ENCODE results near the gene ASCL5. TPM values are rescaled to one million over a fixed set of nuclear protein-coding genes. Genes with fewer than 3 reads are reported as not detected.

Gene ASCL5
- total RNA-seq, 1 experiment from 2014 or later, result 0.15 TPM

DNA sequence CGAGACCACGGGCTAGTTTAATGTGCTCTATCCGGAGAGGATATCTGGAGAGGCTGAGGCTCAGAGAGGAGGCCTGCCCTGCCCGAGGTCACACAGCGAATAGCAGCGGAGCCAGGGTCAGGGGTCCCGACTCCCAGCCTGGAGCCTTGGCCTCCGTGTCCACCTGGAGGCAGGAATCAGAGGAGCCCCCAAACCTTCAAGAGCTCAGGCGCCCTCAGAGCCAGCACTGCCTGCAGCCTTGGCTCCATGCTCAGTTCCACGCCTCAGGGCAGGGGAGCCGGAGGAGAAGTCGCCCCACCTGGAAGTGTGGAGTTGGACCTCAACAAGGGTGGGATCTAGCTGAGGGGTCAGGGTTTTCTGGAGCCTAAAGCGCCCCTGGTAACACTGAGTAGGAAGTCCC is 2.0 kb upstream of the ASCL5 start:
- no peaks in the 10 kb centered on the region for H3K79me1 ChIP-seq (ENCODE audit: insufficient read depth, low read depth, low read length, poor library complexity, severe bottlenecking)
- no peak overlapping the region for H2AK5ac ChIP-seq (ENCODE audit: insufficient read length, low read length)
- peaks cover 2 to 10% (median 3%) of the 10 kb centered on the region in 3 experiments for H3K36me3 Mint-ChIP-seq (ENCODE audit: insufficient read depth in 1 of 3, low read depth in 3 of 3)
- H3K23me2 ChIP-seq (ENCODE audit: insufficient read length, low read depth, low read length, poor library complexity, severe bottlenecking), result no peaks in the 10 kb centered on the region
- no peak overlapping the region for H3K27ac ChIP-seq (ENCODE audit: insufficient read length, low read depth, low read length)
- no peaks in the 10 kb centered on the region; a peak in 1 of 5 replicates for H3K9me3 Mint-ChIP-seq
- H4K91ac ChIP-seq (ENCODE audit: insufficient read length, low read depth, low read length), result no peak overlapping the region
- H3K27ac Mint-ChIP-seq, result no peak overlapping the region
- no peak overlapping the region for H3K4me3 Mint-ChIP-seq
- no peak overlapping the region for H2AFZ ChIP-seq (ENCODE audit: low read length)
- no peaks in the 10 kb centered on the region for H3K27me3 ChIP-seq (ENCODE audit: insufficient read depth, low read length)
- peaks cover 10% of the 10 kb centered on the region for H3K27me3 Mint-ChIP-seq (ENCODE audit: low read depth)
- TF ChIP-seq, protein P1, sequence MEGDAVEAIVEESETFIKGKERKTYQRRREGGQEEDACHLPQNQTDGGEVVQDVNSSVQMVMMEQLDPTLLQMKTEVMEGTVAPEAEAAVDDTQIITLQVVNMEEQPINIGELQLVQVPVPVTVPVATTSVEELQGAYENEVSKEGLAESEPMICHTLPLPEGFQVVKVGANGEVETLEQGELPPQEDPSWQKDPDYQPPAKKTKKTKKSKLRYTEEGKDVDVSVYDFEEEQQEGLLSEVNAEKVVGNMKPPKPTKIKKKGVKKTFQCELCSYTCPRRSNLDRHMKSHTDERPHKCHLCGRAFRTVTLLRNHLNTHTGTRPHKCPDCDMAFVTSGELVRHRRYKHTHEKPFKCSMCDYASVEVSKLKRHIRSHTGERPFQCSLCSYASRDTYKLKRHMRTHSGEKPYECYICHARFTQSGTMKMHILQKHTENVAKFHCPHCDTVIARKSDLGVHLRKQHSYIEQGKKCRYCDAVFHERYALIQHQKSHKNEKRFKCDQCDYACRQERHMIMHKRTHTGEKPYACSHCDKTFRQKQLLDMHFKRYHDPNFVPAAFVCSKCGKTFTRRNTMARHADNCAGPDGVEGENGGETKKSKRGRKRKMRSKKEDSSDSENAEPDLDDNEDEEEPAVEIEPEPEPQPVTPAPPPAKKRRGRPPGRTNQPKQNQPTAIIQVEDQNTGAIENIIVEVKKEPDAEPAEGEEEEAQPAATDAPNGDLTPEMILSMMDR (conservative IDR thresholded peaks at IDR 0.05), result no peak
- DNase-seq, result no peak
- no peak overlapping the region for H3K9ac ChIP-seq (ENCODE audit: extremely low read depth, insufficient read length, low read length)
- H4K5ac ChIP-seq (ENCODE audit: insufficient read length, low read depth, low read length), result no peak overlapping the region
- H2BK15ac ChIP-seq (ENCODE audit: low read depth, low read length), result no peak overlapping the region
- H3K4me1 ChIP-seq (ENCODE audit: insufficient read depth, low read length), result no peaks in the 10 kb centered on the region
- no peak overlapping the region for H3K56ac ChIP-seq (ENCODE audit: insufficient read length, low read depth, low read length)
- no peak overlapping the region for H3K14ac ChIP-seq (ENCODE audit: insufficient read depth, low read length)
- no peak overlapping the region for H2BK12ac ChIP-seq (ENCODE audit: insufficient read length, low read depth, low read length)
- no peak overlapping the region for H3T11ph ChIP-seq (ENCODE audit: low read length)
- H3K79me2 ChIP-seq (ENCODE audit: insufficient read depth, low read length), result no peaks in the 10 kb centered on the region
- H2BK120ac ChIP-seq (ENCODE audit: low read depth, low read length, poor library complexity, severe bottlenecking), result no peak overlapping the region
- H2BK5ac ChIP-seq (ENCODE audit: insufficient read length, low read length), result no peak overlapping the region
- H4K20me1 ChIP-seq (ENCODE audit: control insufficient read depth, insufficient read depth, insufficient read length), result peaks cover 2% of the 10 kb centered on the region
- H4K8ac ChIP-seq (replicated peaks; ENCODE audit: insufficient read length, low read depth, low read length), result no peak overlapping the region
- peaks cover 11 to 14% of the 10 kb centered on the region in 2 experiments for H3K4me1 Mint-ChIP-seq
- WGBS (ENCODE audit: extremely low coverage, insufficient read length, low lambda C conversion rate), result no CpG with 5 or more reads among the region's 13 CpGs
- H3K4ac ChIP-seq (ENCODE audit: low read depth, low read length), result no peak overlapping the region
- H2BK20ac ChIP-seq (ENCODE audit: low read depth, low read length, poor library complexity, severe bottlenecking), result no peak overlapping the region
- no peak overlapping the region for H3K18ac ChIP-seq (ENCODE audit: insufficient read length, low read depth, low read length)
- H3K9me3 ChIP-seq (ENCODE audit: control insufficient read depth, low read depth, low read length), result no peaks in the 10 kb centered on the region
- H3K23ac ChIP-seq (ENCODE audit: insufficient read length, low read depth, low read length), result no peak overlapping the region
- H3K4me2 ChIP-seq (ENCODE audit: insufficient read depth, insufficient read length, low read length), result no peak overlapping the region
